Ovary (tissue), 9 donors: ENCODE data around the gene PITPNC1. TPM values are rescaled to one million over a fixed set of nuclear protein-coding genes. Genes with fewer than 3 reads are reported as not detected.

Experiments used
- DNase-seq, 5 donors: peaks; one replicate each; pipeline ENCODE4 v3.0.0-alpha.2; 2019 to 2020
- H3K27ac ChIP-seq, 2 donors: fragments of 200-600 bp; one replicate each; pipeline versions ENCODE4 v1.5.1 to v1.8.0; 2019 to 2022
- H3K27me3 ChIP-seq: fragments of 200-600 bp; one replicate; pipeline ENCODE4 v1.8.0; 2022
- H3K36me3 ChIP-seq: fragments of 200-600 bp; sonication (generic); one replicate; pipeline ENCODE4 v1.5.1; 2019
- H3K4me1 ChIP-seq: one replicate; pipeline ENCODE4 v1.8.1; 2013; ENCODE audit warnings: mild to moderate bottlenecking, moderate library complexity; ENCODE audit not compliant: insufficient read depth
- H3K4me3 ChIP-seq: fragments of 200-600 bp; sonication (generic); one replicate; pipeline ENCODE4 v1.5.1; 2017
- H3K9me3 ChIP-seq, 2 donors: fragments of 200-600 bp in 1 of 2; sonication (generic) in 1 of 2; one replicate each; pipeline versions ENCODE4 v1.5.1 to v1.8.1; 2013 to 2019; ENCODE audit warnings: mild to moderate bottlenecking in 1 of 2, moderate library complexity in 1 of 2
- EP300 ChIP-seq: sonication (generic); formaldehyde crosslinking; IDR thresholded peaks from one replicate; pipeline ENCODE4 v1.6.1; 2017; ENCODE audit warnings: antibody characterized with exemption
- POLR2A ChIP-seq: fragments of 450-650 bp; IDR thresholded peaks from one replicate; pipeline ENCODE4 v1.6.1; 2017; ENCODE audit warnings: antibody characterized with exemption, mild to moderate bottlenecking, moderate library complexity
- WGBS, 3 donors: extraction: QIAGEN DNeasy Blood & Tissue Kit in 1 of 3; methylation state at CpG; one replicate each; pipeline versions ENCODE4 v1.1.5 to v1.1.7; 2013 to 2017; 5-methylcytosine and 5-hydroxymethylcytosine counted together
- intact Hi-C, 4 donors: fragments of 100-400 bp; cut with DNase I; formaldehyde crosslinking; loops; one replicate each; pipeline versions ENCODE4 v1.11.0 to v1.15.1; 2022 to 2023
- polyA plus RNA-seq, 2 donors: library from polyadenylated mRNA; stranded (reverse); fragments of 200-250 nt in 1 of 2; fragments of 350-450 nt in 1 of 2; fragmentation: Illumina TruSeq in 1 of 2; extraction: RNeasy Lipid Tissue Mini Kit (QIAGEN cat#74804) in 1 of 2; gene quantifications; one replicate each; pipeline ENCODE4 v1.2.3, GENCODE V29; 2013 to 2014
- total RNA-seq, 7 donors: library from RNA; depleted of rRNA in 2 of 7; stranded (reverse); fragments of >200 nt in 2 of 7; fragmentation: NEBNext Ultra II Directional in 3 of 7; extraction: Animal tissue kit (Norgen Biotek cat#: 25700) in 3 of 7; gene quantifications; one replicate each; pipeline versions ENCODE4 v1.1.0 to v1.2.4, GENCODE V29; 2016 to 2023
- TF ChIP-seq, protein P1 (sequence below), 3 donors: fragments of 450-650 bp in 2 of 3; fragments of 200-600 bp in 1 of 3; IDR thresholded peaks; one replicate each; pipeline versions ENCODE4 v1.5.1 to v1.8.0; 2016 to 2022; ENCODE audit warnings: antibody characterized with exemption in 3 of 3, mild to moderate bottlenecking in 1 of 3
- donor health status: DM: no; HTN: no; CAD: no; lungs with moderate emphysema.
- donor health status: DM: no; HTN: no; CAD: no.
- donor health status: Bipolar disorder and iron deficiency.
- donor health status: DM: yes; HTN: yes; CAD: no.
- donor health status: DM: no; HTN: no; CAD: no.
- donor health status: DM: yes; HTN: yes; CAD: no.

The PITPNC1 gene
- total and polyA plus RNA-seq, 9 donors: 14.9 to 40.9 (median 23.8) TPM

GRCh38 chr17:67601897-67602296 lies 224.8 kb downstream of the PITPNC1 start:
- TF ChIP-seq, protein P1, sequence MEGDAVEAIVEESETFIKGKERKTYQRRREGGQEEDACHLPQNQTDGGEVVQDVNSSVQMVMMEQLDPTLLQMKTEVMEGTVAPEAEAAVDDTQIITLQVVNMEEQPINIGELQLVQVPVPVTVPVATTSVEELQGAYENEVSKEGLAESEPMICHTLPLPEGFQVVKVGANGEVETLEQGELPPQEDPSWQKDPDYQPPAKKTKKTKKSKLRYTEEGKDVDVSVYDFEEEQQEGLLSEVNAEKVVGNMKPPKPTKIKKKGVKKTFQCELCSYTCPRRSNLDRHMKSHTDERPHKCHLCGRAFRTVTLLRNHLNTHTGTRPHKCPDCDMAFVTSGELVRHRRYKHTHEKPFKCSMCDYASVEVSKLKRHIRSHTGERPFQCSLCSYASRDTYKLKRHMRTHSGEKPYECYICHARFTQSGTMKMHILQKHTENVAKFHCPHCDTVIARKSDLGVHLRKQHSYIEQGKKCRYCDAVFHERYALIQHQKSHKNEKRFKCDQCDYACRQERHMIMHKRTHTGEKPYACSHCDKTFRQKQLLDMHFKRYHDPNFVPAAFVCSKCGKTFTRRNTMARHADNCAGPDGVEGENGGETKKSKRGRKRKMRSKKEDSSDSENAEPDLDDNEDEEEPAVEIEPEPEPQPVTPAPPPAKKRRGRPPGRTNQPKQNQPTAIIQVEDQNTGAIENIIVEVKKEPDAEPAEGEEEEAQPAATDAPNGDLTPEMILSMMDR (IDR thresholded peaks at IDR 0.05): no peak
- TF ChIP-seq EP300: no peak
- TF ChIP-seq POLR2A: no peak
- no peaks in the 10 kb centered on the region for H3K9me3 ChIP-seq
- H3K4me1 ChIP-seq: peaks cover 17% of the 10 kb centered on the region
- no peak for DNase-seq
- intact Hi-C loops: no loop called here
- no peaks in the 10 kb centered on the region for H3K27me3 ChIP-seq
- H3K27ac ChIP-seq: no peak overlapping the region
- H3K36me3 ChIP-seq: no peaks in the 10 kb centered on the region
- no peak overlapping the region for H3K4me3 ChIP-seq
- WGBS, 3 donors: 47 to 57% (median 51%) methylated on average over 4 of the region's 4 CpGs

GRCh38 chr17:67602444-67602843 lies 225.4 kb downstream of the PITPNC1 start:
- DNase-seq: no peak
- H3K4me3 ChIP-seq: no peak overlapping the region
- no peak overlapping the region for H3K27ac ChIP-seq
- H3K4me1 ChIP-seq: peaks cover 17% of the 10 kb centered on the region
- intact Hi-C loops: no loop called here
- H3K9me3 ChIP-seq: no peaks in the 10 kb centered on the region
- TF ChIP-seq POLR2A (no peak), EP300 (no peak)
- TF ChIP-seq, protein P1 (IDR thresholded peaks at IDR 0.05): no peak
- no peaks in the 10 kb centered on the region for H3K27me3 ChIP-seq
- H3K36me3 ChIP-seq: no peaks in the 10 kb centered on the region
- 68 to 72% (median 69%) methylated on average over 4 of the region's 4 CpGs for WGBS, 3 donors

DNA sequence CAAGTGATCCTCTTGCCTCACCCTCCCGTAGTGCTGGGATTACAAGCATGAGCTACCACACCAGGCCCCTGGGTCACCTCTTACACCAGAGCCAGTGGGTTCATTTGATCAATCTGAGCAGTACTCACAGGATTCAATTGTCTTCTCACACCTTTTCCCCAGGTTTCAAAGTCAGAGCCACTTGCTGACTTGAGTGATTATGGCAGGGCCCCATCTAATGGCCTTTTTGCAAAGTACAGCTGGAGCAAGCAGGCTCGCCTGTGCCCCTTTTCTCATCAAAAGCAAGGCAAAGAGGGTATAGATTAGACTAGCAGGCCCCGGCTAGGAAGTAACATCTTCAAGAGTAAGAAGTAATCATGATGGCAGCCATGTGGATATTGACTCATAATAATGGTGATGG lies 225.9 kb downstream of the PITPNC1 start:
- no peak for DNase-seq
- no peak overlapping the region for H3K27ac ChIP-seq
- intact Hi-C loops: no loop called here
- no peaks in the 10 kb centered on the region for H3K9me3 ChIP-seq
- TF ChIP-seq, protein P1 (IDR thresholded peaks at IDR 0.05): no peak
- TF ChIP-seq POLR2A (no peak), EP300 (no peak)
- H3K27me3 ChIP-seq: no peaks in the 10 kb centered on the region
- H3K4me1 ChIP-seq: peaks cover 17% of the 10 kb centered on the region
- 92 to 95% (median 95%) methylated on average over 3 of the region's 3 CpGs for WGBS, 3 donors
- no peaks in the 10 kb centered on the region for H3K36me3 ChIP-seq
- H3K4me3 ChIP-seq: no peak overlapping the region

GRCh38 chr17:67605256-67605912 lies 228.3 kb downstream of the PITPNC1 start:
- peak overlapping the region in 1 of 2 donors; percentile 24 for H3K27ac ChIP-seq

More at GRCh38 chr17:67605256-67605912, 228.3 kb downstream of the PITPNC1 start:
- DNase-seq: peak; percentile 67 to 86 (median 76)
- peaks cover 17% of the 10 kb centered on the region for H3K4me1 ChIP-seq
- H3K9me3 ChIP-seq: no peaks in the 10 kb centered on the region
- 4 to 11% (median 9%) methylated on average over 17 of the region's 17 CpGs for WGBS, 3 donors
- H3K36me3 ChIP-seq: no peaks in the 10 kb centered on the region
- TF ChIP-seq, protein P1 (IDR thresholded peaks at IDR 0.05): no peak
- intact Hi-C loops: no loop called here
- H3K4me3 ChIP-seq: no peak overlapping the region
- no peaks in the 10 kb centered on the region for H3K27me3 ChIP-seq
